ENCODE results near the gene RC3H1. TPM values are rescaled to one million over a fixed set of nuclear protein-coding genes. Genes with fewer than 3 reads are reported as not detected.
"Not testable (repeated sequence)": the region's sequence is repeated elsewhere in the genome, so short reads cannot be mapped to it uniquely, and the experiment has no call there.

RC3H1 gene
- total and polyA plus RNA-seq, 7 donors: 2.9 to 39.1 (median 23.0) TPM

- H3K9me3 ChIP-seq: no peaks in the 10 kb centered on the region
- no peak for TF ChIP-seq CTCF (IDR thresholded peaks at IDR 0.05)
- H3K36me3 ChIP-seq (ENCODE audit: insufficient read depth in 1 of 2, low read depth in 1 of 2): peaks cover 0 to 11% of the 10 kb centered on the region in 2 donors
- no peaks in the 10 kb centered on the region for H3K27me3 ChIP-seq (ENCODE audit: insufficient read depth in 3 of 3, low read length in 2 of 3)
- intact Hi-C loops (cut with DNase I): no loop called here
- H3K4me1 ChIP-seq: peaks cover 41% of the 10 kb centered on the region
- 68 to 74% (median 74%) methylated on average over 3 of the region's 3 CpGs for WGBS, 3 donors
- H3K27ac ChIP-seq: no peak overlapping the region
- no peak overlapping the region for H3K4me3 ChIP-seq
- ATAC-seq: peak in 1 of 4 donors; percentile 15
- DNase-seq: no peak
Observed at GRCh38 chr1:174001573-174001972, 20.6 kb downstream of the RC3H1 start.

GRCh38 chr1:174000371-174000770 is 21.8 kb downstream of the RC3H1 start:
- TF ChIP-seq CTCF (IDR thresholded peaks at IDR 0.05): no peak
- H3K27me3 ChIP-seq (ENCODE audit: insufficient read depth in 3 of 3, low read length in 2 of 3): no peaks in the 10 kb centered on the region
- no peak overlapping the region for H3K4me3 ChIP-seq
- DNase-seq: no peak
- 64% methylated on average over 3 of the region's 3 CpGs for WGBS, 3 donors
- ATAC-seq: no peak
- H3K27ac ChIP-seq: no peak overlapping the region
- H3K36me3 ChIP-seq (ENCODE audit: insufficient read depth in 1 of 2, low read depth in 1 of 2): peaks cover 0 to 21% of the 10 kb centered on the region in 2 donors
- intact Hi-C loops (cut with DNase I): no loop called here
- no peaks in the 10 kb centered on the region for H3K9me3 ChIP-seq
- peaks cover 36% of the 10 kb centered on the region for H3K4me1 ChIP-seq

GRCh38 chr1:173997791-173998190 is 24.4 kb downstream of the RC3H1 start:
- no peak for ATAC-seq
- Histone ChIP-seq H3K4me1 (peaks cover 28% of the 10 kb centered on the region), H3K9me3 (no peaks in the 10 kb centered on the region), H3K27me3 (ENCODE audit: insufficient read depth in 3 of 3, low read length in 2 of 3) (no peaks in the 10 kb centered on the region), H3K4me3 (no peak overlapping the region), H3K27ac (no peak overlapping the region), H3K36me3 (ENCODE audit: insufficient read depth in 1 of 2, low read depth in 1 of 2) (peaks cover 0 to 30% of the 10 kb centered on the region in 2 donors)
- 39 to 61% (median 39%) methylated on average over 1 of the region's 1 CpG for WGBS, 3 donors
- no peak for DNase-seq
- intact Hi-C loops (cut with DNase I): no loop called here
- TF ChIP-seq CTCF (IDR thresholded peaks at IDR 0.05): no peak

GRCh38 chr1:173996995-173997394 is 25.2 kb downstream of the RC3H1 start:
- ATAC-seq (no peak), DNase-seq (no peak)
- TF ChIP-seq CTCF (IDR thresholded peaks at IDR 0.05): no peak
- Histone ChIP-seq H3K36me3 (ENCODE audit: insufficient read depth in 1 of 2, low read depth in 1 of 2) (peaks cover 0 to 38% of the 10 kb centered on the region in 2 donors), H3K4me3 (no peak overlapping the region), H3K9me3 (no peaks in the 10 kb centered on the region), H3K4me1 (peaks cover 20% of the 10 kb centered on the region), H3K27me3 (ENCODE audit: insufficient read depth in 3 of 3, low read length in 2 of 3) (no peaks in the 10 kb centered on the region), H3K27ac (no peak overlapping the region)
- WGBS, 3 donors: 91 to 96% (median 94%) methylated on average over 5 of the region's 5 CpGs
- intact Hi-C loops (cut with DNase I): no loop called here

- peaks cover 12% of the 10 kb centered on the region for H3K4me1 ChIP-seq
- no peak for TF ChIP-seq CTCF (IDR thresholded peaks at IDR 0.05)
- ATAC-seq (peak in 1 of 4 donors; percentile 32), DNase-seq (no peak)
- no peak overlapping the region for H3K27ac ChIP-seq
- no peaks in the 10 kb centered on the region for H3K9me3 ChIP-seq
- H3K4me3 ChIP-seq: no peak overlapping the region
- H3K27me3 ChIP-seq (ENCODE audit: insufficient read depth in 3 of 3, low read length in 2 of 3): no peaks in the 10 kb centered on the region
- peaks cover 0 to 53% of the 10 kb centered on the region in 2 donors for H3K36me3 ChIP-seq (ENCODE audit: insufficient read depth in 1 of 2, low read depth in 1 of 2)
- intact Hi-C loops (cut with DNase I): no loop called here
Observed at GRCh38 chr1:173995475-173995874, 26.7 kb downstream of the RC3H1 start.

- H3K9me3 ChIP-seq; H3K4me3 ChIP-seq; H3K4me1 ChIP-seq; H3K27me3 ChIP-seq (ENCODE audit: insufficient read depth in 3 of 3, low read length in 2 of 3); DNase-seq; intact Hi-C loops (cut with DNase I); H3K27ac ChIP-seq: not testable (repeated sequence)
- H3K36me3 ChIP-seq (ENCODE audit: insufficient read depth in 1 of 2, low read depth in 1 of 2): peaks cover 0 to 61% of the 10 kb centered on the region in 2 donors
- ATAC-seq: peak in 1 of 4 donors; percentile 5
- WGBS, 3 donors: 93 to 98% (median 97%) methylated on average over 11 of the region's 11 CpGs
Observed at GRCh38 chr1:173993948-173994347, 28.2 kb downstream of the RC3H1 start.
